Ishikawa (cell line): ENCODE results near the gene RPL9.

ENCODE experiments used
- CEBPB ChIP-seq: IDR thresholded peaks from 2 replicates; pipeline ENCODE4 v1.6.1; 2012
- CREB1 ChIP-seq: IDR thresholded peaks from 2 replicates; pipeline ENCODE4 v1.6.1; 2012; ENCODE audit warnings: low read depth
- EGR1 ChIP-seq: IDR thresholded peaks from 2 replicates; pipeline ENCODE4 v1.6.1; 2012
- EP300 ChIP-seq: IDR thresholded peaks from 2 replicates; pipeline ENCODE4 v1.6.1; 2012; ENCODE audit warnings: borderline replicate concordance
- FOXM1 ChIP-seq: IDR thresholded peaks from 2 replicates; pipeline ENCODE4 v1.6.1; 2012; ENCODE audit warnings: low read depth, borderline replicate concordance
- MAX ChIP-seq: IDR thresholded peaks from 2 replicates; pipeline ENCODE4 v1.6.1; 2012
- NFIC ChIP-seq: IDR thresholded peaks from 2 replicates; pipeline ENCODE4 v1.6.1; 2012
- RAD21 ChIP-seq: IDR thresholded peaks from 2 replicates; pipeline ENCODE4 v1.6.1; 2012; ENCODE audit warnings: low read depth
- REST ChIP-seq: IDR thresholded peaks from 2 replicates; pipeline ENCODE4 v1.6.1; 2012; ENCODE audit warnings: low read depth, mild to moderate bottlenecking
- TAF1 ChIP-seq: IDR thresholded peaks from 2 replicates; pipeline ENCODE4 v1.6.1; 2012; ENCODE audit warnings: low read depth, mild to moderate bottlenecking
- TCF12 ChIP-seq: IDR thresholded peaks from 2 replicates; pipeline ENCODE4 v1.6.1; 2012; ENCODE audit warnings: low read depth
- TEAD4 ChIP-seq: IDR thresholded peaks from 2 replicates; pipeline ENCODE4 v1.6.1; 2012
- USF1 ChIP-seq: IDR thresholded peaks from 2 replicates; pipeline ENCODE4 v1.6.1; 2012
- YY1 ChIP-seq: IDR thresholded peaks from 2 replicates; pipeline ENCODE4 v1.6.1; 2012; ENCODE audit warnings: low read depth
- ZBTB7A ChIP-seq: IDR thresholded peaks from 2 replicates; pipeline ENCODE4 v1.6.1; 2012; ENCODE audit warnings: low read depth

RPL9 gene

GRCh38 chr4:39498727-39499020 is 40.0 kb upstream of the RPL9 start:
- TF ChIP-seq TAF1 (no peak), REST (no peak), TEAD4 (no peak), NFIC (no peak), RAD21 (no peak), EP300 (no peak), CREB1 (no peak), EGR1 (no peak), FOXM1 (no peak), ZBTB7A (no peak), YY1 (no peak), USF1 (no peak), TCF12 (no peak), MAX (no peak), CEBPB (no peak)

GRCh38 chr4:39497909-39498726 is 39.4 kb upstream of the RPL9 start:
- TF ChIP-seq RAD21 (no peak), NFIC (no peak), MAX (no peak), FOXM1 (no peak), TCF12 (no peak), ZBTB7A (no peak), USF1 (no peak), CEBPB (no peak), REST (no peak), YY1 (no peak), TAF1 (no peak), EGR1 (no peak)

GRCh38 chr4:39495446-39496213 is 36.9 kb upstream of the RPL9 start:
- TF ChIP-seq NFIC (0 out of 2 replicates have a peak, but pooled peaks have one; percentile 12), REST (no peak), TAF1 (no peak)

GRCh38 chr4:39494354-39494753 is 35.6 kb upstream of the RPL9 start:
- no peak for TF ChIP-seq CREB1
- no peak for TF ChIP-seq TEAD4
- no peak for TF ChIP-seq YY1
- TF ChIP-seq CEBPB: no peak
- TF ChIP-seq TAF1: no peak
- no peak for TF ChIP-seq TCF12
- no peak for TF ChIP-seq EGR1
- no peak for TF ChIP-seq USF1
- no peak for TF ChIP-seq EP300
- no peak for TF ChIP-seq REST
- TF ChIP-seq FOXM1: no peak
- no peak for TF ChIP-seq MAX
- no peak for TF ChIP-seq NFIC
- TF ChIP-seq RAD21: no peak
- TF ChIP-seq ZBTB7A: no peak
